ENCODE results near the gene PPARG.

PPARG gene

GRCh38 chr3:12336099-12336498 lies 47.2 kb downstream of the PPARG start:
- Histone ChIP-seq H3K27ac (ENCODE audit: low read length, poor library complexity, severe bottlenecking) (no peak overlapping the region), H3K18ac (ENCODE audit: low read depth in 1 of 2, low read length in 2 of 2) (no peak overlapping the region), H2BK120ac (ENCODE audit: low read depth, low read length) (no peak overlapping the region), H3K9me3 (ENCODE audit: control insufficient read depth, low read length) (no peaks in the 10 kb centered on the region), H3K9ac (ENCODE audit: low read length) (no peak overlapping the region), H3K23ac (ENCODE audit: low read length in 2 of 2) (no peak overlapping the region), H2AFZ (ENCODE audit: low read depth, low read length) (no peak overlapping the region), H3K4me3 (ENCODE audit: insufficient read depth in 1 of 2, low read depth in 1 of 2, low read length in 2 of 2) (no peak overlapping the region), H3K4ac (ENCODE audit: low read depth in 1 of 2, low read length in 2 of 2) (no peak overlapping the region), H3K4me1 (ENCODE audit: control insufficient read depth, insufficient read depth, low read depth, low read length) (peaks cover 1% of the 10 kb centered on the region), H2BK15ac (ENCODE audit: low read depth, poor library complexity, severe bottlenecking) (no peak overlapping the region), H3K4me2 (ENCODE audit: low read length, poor library complexity, severe bottlenecking) (no peak overlapping the region), H3K36me3 (ENCODE audit: control insufficient read depth in 1 of 2, insufficient read depth in 2 of 2, low read depth in 1 of 2, low read length in 2 of 2) (peaks cover 0 to 12% of the 10 kb centered on the region in 2 experiments), H2BK5ac (ENCODE audit: low read depth, low read length, poor library complexity, severe bottlenecking) (no peak overlapping the region), H2AK5ac (ENCODE audit: low read length, severe bottlenecking) (no peak overlapping the region), H3K14ac (ENCODE audit: low read length in 2 of 2) (no peak overlapping the region), H2BK12ac (ENCODE audit: low read length in 2 of 2) (no peak overlapping the region), H4K8ac (ENCODE audit: low read length) (no peak overlapping the region), H4K91ac (ENCODE audit: low read length) (no peak overlapping the region), H3K79me1 (replicated peaks; ENCODE audit: low read length, poor library complexity, severe bottlenecking) (peaks cover 15% of the 10 kb centered on the region), H3K27me3 (ENCODE audit: control insufficient read depth in 1 of 2, insufficient read depth in 1 of 2, low read length in 2 of 2) (no peaks in the 10 kb centered on the region)
- WGBS: 100% methylated on average over 1 of the region's 3 CpGs
- no peak for DNase-seq

- Histone ChIP-seq H3K9me3 (ENCODE audit: control insufficient read depth, low read length) (no peaks in the 10 kb centered on the region), H3K18ac (ENCODE audit: low read depth in 1 of 2, low read length in 2 of 2) (no peak overlapping the region), H3K79me1 (replicated peaks; ENCODE audit: low read length, poor library complexity, severe bottlenecking) (peaks cover 9% of the 10 kb centered on the region), H2AK5ac (ENCODE audit: low read length, severe bottlenecking) (no peak overlapping the region), H2BK5ac (ENCODE audit: low read depth, low read length, poor library complexity, severe bottlenecking) (no peak overlapping the region), H4K91ac (ENCODE audit: low read length) (no peak overlapping the region), H3K4me2 (ENCODE audit: low read length, poor library complexity, severe bottlenecking) (no peak overlapping the region), H3K23ac (ENCODE audit: low read length in 2 of 2) (no peak overlapping the region), H2BK15ac (ENCODE audit: low read depth, poor library complexity, severe bottlenecking) (no peak overlapping the region), H2AFZ (ENCODE audit: low read depth, low read length) (no peak overlapping the region), H3K27ac (ENCODE audit: low read length, poor library complexity, severe bottlenecking) (peak overlapping the region; percentile 33), H2BK120ac (ENCODE audit: low read depth, low read length) (no peak overlapping the region), H3K27me3 (ENCODE audit: control insufficient read depth in 1 of 2, insufficient read depth in 1 of 2, low read length in 2 of 2) (no peaks in the 10 kb centered on the region), H3K14ac (ENCODE audit: low read length in 2 of 2) (no peak overlapping the region), H3K4me3 (ENCODE audit: insufficient read depth in 1 of 2, low read depth in 1 of 2, low read length in 2 of 2) (no peak overlapping the region), H2BK12ac (ENCODE audit: low read length in 2 of 2) (no peak overlapping the region), H4K8ac (ENCODE audit: low read length) (no peak overlapping the region), H3K4ac (ENCODE audit: low read depth in 1 of 2, low read length in 2 of 2) (no peak overlapping the region), H3K36me3 (ENCODE audit: control insufficient read depth in 1 of 2, insufficient read depth in 2 of 2, low read depth in 1 of 2, low read length in 2 of 2) (peaks cover 0 to 9% of the 10 kb centered on the region in 2 experiments), H3K4me1 (ENCODE audit: control insufficient read depth, insufficient read depth, low read depth, low read length) (peaks cover 1% of the 10 kb centered on the region), H3K9ac (ENCODE audit: low read length) (no peak overlapping the region)
- no peak for DNase-seq
- WGBS: 95% methylated on average over 4 of the region's 5 CpGs
These were observed 50.0 kb downstream of the PPARG start for GRCh38 chr3:12338595-12339546.

- no peak overlapping the region for H3K9ac ChIP-seq (ENCODE audit: low read length)
- no peak overlapping the region for H2BK12ac ChIP-seq (ENCODE audit: low read length in 2 of 2)
- no peak overlapping the region for H4K8ac ChIP-seq (ENCODE audit: low read length)
- H3K23ac ChIP-seq (ENCODE audit: low read length in 2 of 2): no peak overlapping the region
- H3K4me2 ChIP-seq (ENCODE audit: low read length, poor library complexity, severe bottlenecking): no peak overlapping the region
- no peak overlapping the region for H4K91ac ChIP-seq (ENCODE audit: low read length)
- no peak overlapping the region for H2BK120ac ChIP-seq (ENCODE audit: low read depth, low read length)
- H2BK15ac ChIP-seq (ENCODE audit: low read depth, poor library complexity, severe bottlenecking): no peak overlapping the region
- H3K27me3 ChIP-seq (ENCODE audit: control insufficient read depth in 1 of 2, insufficient read depth in 1 of 2, low read length in 2 of 2): no peaks in the 10 kb centered on the region
- H3K9me3 ChIP-seq (ENCODE audit: control insufficient read depth, low read length): no peaks in the 10 kb centered on the region
- no peak for DNase-seq
- H3K4me1 ChIP-seq (ENCODE audit: control insufficient read depth, insufficient read depth, low read depth, low read length): peaks cover 1% of the 10 kb centered on the region
- H3K79me1 ChIP-seq (replicated peaks; ENCODE audit: low read length, poor library complexity, severe bottlenecking): peaks cover 6% of the 10 kb centered on the region
- peak overlapping the region; percentile 86 for H2AK5ac ChIP-seq (ENCODE audit: low read length, severe bottlenecking)
- no peak overlapping the region for H2BK5ac ChIP-seq (ENCODE audit: low read depth, low read length, poor library complexity, severe bottlenecking)
- 94% methylated on average over 4 of the region's 5 CpGs for WGBS
- no peak overlapping the region for H2AFZ ChIP-seq (ENCODE audit: low read depth, low read length)
- no peak overlapping the region for H3K27ac ChIP-seq (ENCODE audit: low read length, poor library complexity, severe bottlenecking)
- H3K14ac ChIP-seq (ENCODE audit: low read length in 2 of 2): no peak overlapping the region
- no peak overlapping the region for H3K4ac ChIP-seq (ENCODE audit: low read depth in 1 of 2, low read length in 2 of 2)
- no peak overlapping the region for H3K4me3 ChIP-seq (ENCODE audit: insufficient read depth in 1 of 2, low read depth in 1 of 2, low read length in 2 of 2)
- no peak overlapping the region for H3K18ac ChIP-seq (ENCODE audit: low read depth in 1 of 2, low read length in 2 of 2)
- peaks cover 0 to 9% of the 10 kb centered on the region in 2 experiments for H3K36me3 ChIP-seq (ENCODE audit: control insufficient read depth in 1 of 2, insufficient read depth in 2 of 2, low read depth in 1 of 2, low read length in 2 of 2)
These were observed 51.0 kb downstream of the PPARG start for GRCh38 chr3:12339701-12340480.

GRCh38 chr3:12340506-12340905 lies 51.6 kb downstream of the PPARG start:
- H3K18ac ChIP-seq (ENCODE audit: low read depth in 1 of 2, low read length in 2 of 2): no peak overlapping the region
- H2AFZ ChIP-seq (ENCODE audit: low read depth, low read length): no peak overlapping the region
- WGBS: 100% methylated on average over 1 of the region's 2 CpGs
- H3K36me3 ChIP-seq (ENCODE audit: control insufficient read depth in 1 of 2, insufficient read depth in 2 of 2, low read depth in 1 of 2, low read length in 2 of 2): peaks cover 0 to 13% of the 10 kb centered on the region in 2 experiments
- no peak overlapping the region for H3K14ac ChIP-seq (ENCODE audit: low read length in 2 of 2)
- no peak overlapping the region for H3K23ac ChIP-seq (ENCODE audit: low read length in 2 of 2)
- H2BK15ac ChIP-seq (ENCODE audit: low read depth, poor library complexity, severe bottlenecking): no peak overlapping the region
- H3K79me1 ChIP-seq (replicated peaks; ENCODE audit: low read length, poor library complexity, severe bottlenecking): peaks cover 5% of the 10 kb centered on the region
- H3K9ac ChIP-seq (ENCODE audit: low read length): no peak overlapping the region
- H3K4ac ChIP-seq (ENCODE audit: low read depth in 1 of 2, low read length in 2 of 2): no peak overlapping the region
- no peaks in the 10 kb centered on the region for H3K27me3 ChIP-seq (ENCODE audit: control insufficient read depth in 1 of 2, insufficient read depth in 1 of 2, low read length in 2 of 2)
- no peak for DNase-seq
- no peak overlapping the region for H3K4me3 ChIP-seq (ENCODE audit: insufficient read depth in 1 of 2, low read depth in 1 of 2, low read length in 2 of 2)
- no peak overlapping the region for H2AK5ac ChIP-seq (ENCODE audit: low read length, severe bottlenecking)
- H2BK12ac ChIP-seq (ENCODE audit: low read length in 2 of 2): no peak overlapping the region
- no peak overlapping the region for H2BK5ac ChIP-seq (ENCODE audit: low read depth, low read length, poor library complexity, severe bottlenecking)
- H2BK120ac ChIP-seq (ENCODE audit: low read depth, low read length): no peak overlapping the region
- H3K27ac ChIP-seq (ENCODE audit: low read length, poor library complexity, severe bottlenecking): no peak overlapping the region
- no peak overlapping the region for H4K91ac ChIP-seq (ENCODE audit: low read length)
- peaks cover 1% of the 10 kb centered on the region for H3K4me1 ChIP-seq (ENCODE audit: control insufficient read depth, insufficient read depth, low read depth, low read length)
- no peak overlapping the region for H3K4me2 ChIP-seq (ENCODE audit: low read length, poor library complexity, severe bottlenecking)
- H4K8ac ChIP-seq (ENCODE audit: low read length): no peak overlapping the region
- H3K9me3 ChIP-seq (ENCODE audit: control insufficient read depth, low read length): no peaks in the 10 kb centered on the region

Data from mesenchymal stem cell (in vitro differentiated cells and primary cell).